DMS53 (cell line): Measurements from ENCODE around the gene PAFAH1B2.
"Not testable (repeated sequence)": the region's sequence is repeated elsewhere in the genome, so short reads cannot be mapped to it uniquely, and the experiment has no call there.

ENCODE experiments used
- DNase-seq: peaks from one replicate; lab custom pipeline; 2025; lab: John Stamatoyannopoulos, UW

Gene PAFAH1B2

DNA sequence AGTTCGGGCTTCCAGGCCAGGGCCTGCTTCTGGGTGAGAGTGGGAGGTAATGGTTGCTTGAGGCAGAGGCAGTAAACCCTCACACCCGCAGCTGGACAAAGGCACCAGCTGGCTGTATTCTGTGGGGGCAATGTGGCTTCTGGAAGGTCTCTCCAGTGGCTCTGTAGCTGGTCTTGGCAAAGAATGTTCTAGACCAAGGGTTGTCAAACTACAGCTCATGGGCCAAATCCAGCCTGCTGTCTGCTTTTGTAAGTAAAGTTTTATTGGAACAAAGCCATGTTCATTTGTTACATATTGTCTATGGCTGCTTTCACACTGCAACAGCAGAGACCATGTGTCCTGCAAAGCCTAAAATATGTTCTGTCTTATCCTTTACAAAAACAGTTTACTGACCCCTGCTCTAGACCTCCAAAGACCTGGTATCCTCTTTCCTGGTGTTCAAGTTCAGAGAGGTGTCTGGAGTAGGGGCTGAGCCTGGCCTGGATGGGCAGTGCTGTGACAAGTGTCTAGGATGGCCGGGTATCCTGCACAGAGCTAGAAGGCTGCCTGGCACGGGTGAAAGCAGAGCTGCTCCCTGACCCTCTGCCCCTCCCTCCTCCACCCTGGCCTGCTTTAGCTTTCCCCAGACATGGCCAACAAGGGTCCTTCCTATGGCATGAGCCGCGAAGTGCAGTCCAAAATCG lies 58.4 kb downstream of the PAFAH1B2 start:
- no peak for DNase-seq

DNA sequence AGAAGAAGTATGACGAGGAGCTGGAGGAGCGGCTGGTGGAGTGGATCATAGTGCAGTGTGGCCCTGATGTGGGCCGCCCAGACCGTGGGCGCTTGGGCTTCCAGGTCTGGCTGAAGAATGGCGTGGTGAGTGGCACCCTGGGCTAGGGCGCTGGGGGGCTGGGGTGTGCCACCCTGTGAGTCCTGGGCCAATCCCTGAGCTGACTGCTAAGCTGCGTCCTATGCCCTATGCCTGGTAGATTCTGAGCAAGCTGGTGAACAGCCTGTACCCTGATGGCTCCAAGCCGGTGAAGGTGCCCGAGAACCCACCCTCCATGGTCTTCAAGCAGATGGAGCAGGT lies 59.0 kb downstream of the PAFAH1B2 start:
- no peak for DNase-seq

DNA sequence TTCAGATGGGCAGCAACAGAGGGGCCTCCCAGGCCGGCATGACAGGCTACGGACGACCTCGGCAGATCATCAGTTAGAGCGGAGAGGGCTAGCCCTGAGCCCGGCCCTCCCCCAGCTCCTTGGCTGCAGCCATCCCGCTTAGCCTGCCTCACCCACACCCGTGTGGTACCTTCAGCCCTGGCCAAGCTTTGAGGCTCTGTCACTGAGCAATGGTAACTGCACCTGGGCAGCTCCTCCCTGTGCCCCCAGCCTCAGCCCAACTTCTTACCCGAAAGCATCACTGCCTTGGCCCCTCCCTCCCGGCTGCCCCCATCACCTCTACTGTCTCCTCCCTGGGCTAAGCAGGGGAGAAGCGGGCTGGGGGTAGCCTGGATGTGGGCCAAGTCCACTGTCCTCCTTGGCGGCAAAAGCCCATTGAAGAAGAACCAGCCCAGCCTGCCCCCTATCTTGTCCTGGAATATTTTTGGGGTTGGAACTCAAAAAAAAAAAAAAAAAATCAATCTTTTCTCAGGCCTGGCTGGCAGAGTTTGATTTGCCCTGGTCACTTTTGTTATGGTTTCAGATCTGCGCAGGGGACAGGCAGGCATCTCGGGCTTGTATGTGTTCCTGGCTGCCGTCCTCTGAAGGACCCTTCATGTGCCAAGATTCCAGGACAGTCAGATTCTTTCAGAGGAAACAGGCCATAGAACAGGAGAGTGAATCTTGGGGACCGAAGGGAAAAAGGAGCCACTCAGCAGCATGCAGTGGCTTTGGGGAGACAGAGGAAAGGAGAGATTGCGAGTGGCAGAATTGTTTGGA lies 60.4 kb downstream of the PAFAH1B2 start:
- DNase-seq = no peak

DNA sequence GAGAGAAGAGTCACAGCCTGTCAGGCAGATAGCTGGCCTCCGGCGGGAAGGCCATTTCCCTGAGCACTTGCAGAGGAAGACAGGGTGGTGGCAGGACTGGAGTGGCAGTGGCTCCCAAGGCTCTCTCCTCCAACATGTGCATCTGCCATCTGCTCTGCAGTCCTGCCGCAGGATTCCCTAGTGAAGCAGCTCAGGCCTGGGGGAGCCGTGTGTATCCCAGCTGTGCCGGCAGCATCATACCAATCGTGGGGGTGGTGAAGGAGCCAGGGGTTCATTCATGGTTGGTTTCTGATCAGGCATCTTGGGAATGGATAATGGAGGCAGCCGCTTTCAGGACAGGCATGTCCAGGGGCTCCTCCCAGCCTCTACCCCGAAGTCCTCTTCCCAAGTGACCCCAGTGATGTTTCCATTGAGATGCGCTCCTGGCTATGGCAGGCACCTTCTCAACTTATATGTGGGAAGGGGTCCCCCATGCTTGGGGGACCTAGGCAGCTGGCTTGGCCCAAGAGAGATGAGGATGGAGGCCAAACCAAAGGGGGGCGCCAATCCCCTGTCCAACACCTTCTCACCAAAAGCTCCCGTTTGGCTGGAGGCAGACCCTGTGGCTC lies 61.2 kb downstream of the PAFAH1B2 start:
- no peak for DNase-seq

DNA sequence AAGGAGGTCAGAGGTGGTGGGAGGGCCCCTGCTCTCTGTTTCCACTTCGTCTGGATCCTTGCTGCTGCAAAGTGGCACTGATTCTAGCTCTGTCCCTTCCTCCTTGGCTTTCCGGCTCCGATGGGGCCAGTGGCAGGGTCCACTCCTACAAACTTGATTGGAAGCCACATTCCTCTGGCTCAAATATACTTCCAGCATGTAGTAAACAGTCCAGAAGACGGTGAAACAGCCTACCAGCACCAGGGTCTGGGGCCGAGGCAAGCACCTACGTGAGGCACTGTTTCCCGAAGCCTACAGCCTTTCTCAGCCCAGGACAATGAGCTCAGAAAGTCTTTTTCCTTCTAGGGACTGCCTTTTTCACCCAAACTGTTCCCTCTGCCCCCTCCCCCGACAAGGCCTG lies 62.0 kb downstream of the PAFAH1B2 start:
- not testable (repeated sequence) for DNase-seq

DNA sequence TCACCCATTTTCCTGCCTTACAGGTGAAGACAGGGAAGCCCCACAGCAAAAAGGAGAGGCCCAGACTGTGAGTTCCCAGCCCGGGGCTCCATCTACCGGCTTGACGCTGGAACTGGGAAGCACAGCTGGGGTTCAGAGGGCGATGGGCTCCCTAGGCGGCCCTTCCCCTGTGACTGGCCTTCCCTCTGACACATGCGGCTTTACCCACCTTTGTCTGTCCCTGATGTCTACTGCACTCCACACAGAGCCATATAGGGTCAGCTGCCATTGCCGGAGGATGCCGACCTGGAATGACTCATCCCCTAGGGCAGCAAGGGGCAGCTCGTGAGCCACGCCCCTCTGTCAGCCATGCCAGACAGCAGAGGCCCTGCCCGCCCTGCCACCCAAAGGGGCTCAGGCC lies 62.8 kb downstream of the PAFAH1B2 start:
- DNase-seq = not testable (repeated sequence)

DNA sequence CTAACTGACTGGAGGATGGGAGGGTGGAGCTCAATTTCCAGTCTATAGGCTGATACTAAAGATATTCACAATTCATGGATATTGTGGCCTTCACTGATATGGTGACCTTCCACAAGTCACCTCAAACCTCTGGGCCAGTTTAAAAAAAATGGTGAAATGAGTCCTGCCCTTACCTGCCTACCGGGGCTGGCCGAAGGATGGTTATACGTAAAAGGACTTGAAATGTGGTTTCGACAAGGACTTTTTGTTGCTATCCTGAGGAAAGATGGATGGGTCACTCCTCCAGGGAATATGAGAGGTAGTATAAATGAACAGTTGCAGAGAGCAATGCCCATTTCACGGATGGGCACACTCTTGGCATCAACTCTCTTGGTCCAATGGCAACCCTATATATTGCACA lies 63.4 kb downstream of the PAFAH1B2 start:
- DNase-seq = not testable (repeated sequence)

DNA sequence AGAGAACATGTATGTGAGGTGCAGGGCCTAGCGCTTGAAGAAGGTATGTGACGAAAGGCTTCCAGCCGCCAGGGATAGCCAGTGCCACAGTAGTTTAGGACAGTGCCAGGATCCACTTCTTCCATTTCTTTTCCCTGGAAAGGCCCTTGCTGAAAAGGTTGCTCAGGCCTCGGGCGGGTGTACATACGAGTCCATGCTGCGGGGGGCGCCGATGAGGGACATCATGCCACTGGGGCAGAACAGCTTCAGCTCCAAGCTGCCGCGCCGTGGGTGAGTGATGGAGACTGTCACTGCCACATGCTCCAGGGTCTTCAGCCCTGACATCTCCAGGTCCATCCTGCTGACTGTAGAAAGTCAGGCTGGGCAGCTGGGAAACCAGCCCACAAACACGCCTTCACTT lies 64.6 kb downstream of the PAFAH1B2 start:
- not testable (repeated sequence) for DNase-seq

DNA sequence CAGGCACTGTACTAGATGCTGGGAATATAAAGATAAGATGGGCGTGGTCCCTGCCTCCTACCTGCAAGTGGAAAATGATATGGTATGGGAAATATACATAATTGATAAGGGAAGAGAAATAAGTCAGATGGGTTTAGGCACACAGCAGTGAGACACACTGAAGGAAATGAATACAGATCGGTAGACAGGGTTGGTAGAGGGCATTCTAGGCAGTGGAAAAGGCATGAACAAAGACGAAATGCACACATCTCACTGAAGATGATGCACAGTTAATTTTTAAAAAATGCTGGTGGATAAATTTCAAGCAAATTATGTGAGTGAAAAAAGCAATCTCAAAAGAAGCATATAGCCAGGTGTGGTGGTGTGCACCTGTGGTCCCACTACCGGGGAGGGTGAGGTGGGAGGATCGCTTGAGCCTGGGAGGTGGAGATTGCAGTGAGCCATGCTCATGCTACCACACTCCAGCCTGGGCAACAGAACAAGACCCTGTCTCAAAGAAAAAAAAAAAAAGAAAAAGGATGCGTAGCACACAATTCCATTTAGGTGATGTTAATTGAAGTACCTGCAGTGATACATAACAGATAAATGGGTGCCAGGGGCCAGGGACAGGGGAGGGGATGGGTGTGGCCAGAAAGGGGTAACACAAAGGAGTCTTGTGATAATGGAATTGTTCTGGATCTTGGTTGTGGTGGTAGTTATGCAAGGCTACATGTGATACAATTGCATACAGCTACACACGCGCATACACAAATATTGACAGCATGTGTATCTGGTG lies 65.5 kb downstream of the PAFAH1B2 start:
- not testable (repeated sequence) for DNase-seq

DNA sequence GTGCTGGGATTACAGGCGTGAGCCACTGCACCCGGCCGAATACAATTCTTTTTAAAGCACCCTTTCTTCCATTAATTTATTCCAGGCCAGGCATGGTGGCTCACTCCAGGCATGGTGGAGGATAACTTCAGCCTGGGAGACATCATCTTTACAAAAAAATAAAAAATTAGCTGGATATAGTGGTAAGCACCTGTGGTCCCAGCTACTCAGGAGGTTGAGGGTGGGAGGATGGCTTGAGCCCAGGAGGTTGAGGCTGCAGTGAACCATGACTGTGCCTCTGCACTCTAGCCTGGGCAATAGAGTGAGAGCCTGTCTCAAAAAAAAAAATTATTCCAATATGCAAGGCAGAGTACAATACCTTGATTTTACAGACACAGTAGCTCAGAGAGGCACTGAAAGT lies 66.5 kb downstream of the PAFAH1B2 start:
- DNase-seq = no peak

DNA sequence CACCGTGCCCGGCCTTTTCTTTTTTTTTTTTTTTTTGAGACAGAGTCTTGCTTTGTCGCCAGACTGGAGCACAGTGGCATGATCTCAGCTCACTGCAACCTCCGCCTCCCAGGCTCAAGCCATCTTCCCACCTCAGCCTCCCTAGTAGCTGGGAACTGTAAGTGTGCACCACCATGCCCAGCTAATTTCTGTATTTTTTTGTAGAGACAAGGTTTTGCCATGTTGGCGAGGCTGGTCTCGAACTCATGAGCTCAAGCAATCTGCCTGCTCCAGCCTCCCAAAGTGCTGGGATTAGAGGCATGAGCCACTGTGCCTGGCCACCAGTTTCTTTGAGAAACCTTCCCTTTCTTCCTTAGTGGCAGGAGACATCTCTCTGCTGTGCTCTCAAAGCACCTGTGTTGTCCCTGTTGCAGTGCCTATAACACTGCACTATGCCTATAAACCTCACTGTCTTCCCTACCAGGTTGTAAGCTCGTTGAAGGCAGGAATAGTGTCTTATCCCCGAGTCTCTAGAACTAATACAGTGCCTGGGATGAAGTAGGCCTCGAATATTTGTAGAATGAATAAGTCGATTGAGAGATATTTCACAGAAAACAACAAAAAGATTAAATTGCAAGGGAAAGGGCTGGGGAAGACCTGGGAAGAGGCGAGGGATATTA lies 68.7 kb downstream of the PAFAH1B2 start:
- no peak for DNase-seq

DNA sequence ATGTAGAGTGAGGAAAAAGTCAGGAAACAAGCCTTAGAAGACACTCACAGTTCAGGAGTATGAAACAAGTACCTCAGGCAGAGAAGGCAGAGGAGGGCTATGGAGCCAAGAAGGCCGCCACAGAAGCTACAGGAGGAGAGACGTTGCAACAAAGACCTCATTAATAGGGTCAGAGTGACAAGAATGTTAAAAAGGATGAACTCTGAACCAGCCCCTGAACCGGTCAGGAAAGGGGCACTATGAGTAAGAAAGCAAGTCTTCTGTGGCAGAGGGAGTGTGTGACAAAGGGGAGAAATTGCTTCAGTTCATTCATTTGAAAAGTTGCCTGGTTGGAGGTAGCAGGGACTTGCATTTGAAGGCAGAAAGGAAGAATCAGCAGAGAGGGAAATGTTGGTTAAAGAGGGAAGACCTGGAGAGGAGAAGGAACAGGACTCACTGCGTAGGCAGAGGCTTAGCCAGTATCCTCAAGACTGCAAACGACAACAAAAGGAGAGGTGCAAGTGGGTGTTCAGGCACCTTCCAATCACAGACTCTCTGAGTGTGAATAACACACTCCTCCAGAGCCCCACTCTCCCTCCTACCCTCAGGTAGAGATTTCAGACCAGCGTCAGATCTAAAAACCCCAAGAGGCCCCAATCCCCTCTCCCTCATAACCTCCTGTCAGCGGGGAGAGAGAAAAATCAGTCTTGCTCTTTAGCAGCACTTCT lies 70.5 kb downstream of the PAFAH1B2 start:
- no peak for DNase-seq

DNA sequence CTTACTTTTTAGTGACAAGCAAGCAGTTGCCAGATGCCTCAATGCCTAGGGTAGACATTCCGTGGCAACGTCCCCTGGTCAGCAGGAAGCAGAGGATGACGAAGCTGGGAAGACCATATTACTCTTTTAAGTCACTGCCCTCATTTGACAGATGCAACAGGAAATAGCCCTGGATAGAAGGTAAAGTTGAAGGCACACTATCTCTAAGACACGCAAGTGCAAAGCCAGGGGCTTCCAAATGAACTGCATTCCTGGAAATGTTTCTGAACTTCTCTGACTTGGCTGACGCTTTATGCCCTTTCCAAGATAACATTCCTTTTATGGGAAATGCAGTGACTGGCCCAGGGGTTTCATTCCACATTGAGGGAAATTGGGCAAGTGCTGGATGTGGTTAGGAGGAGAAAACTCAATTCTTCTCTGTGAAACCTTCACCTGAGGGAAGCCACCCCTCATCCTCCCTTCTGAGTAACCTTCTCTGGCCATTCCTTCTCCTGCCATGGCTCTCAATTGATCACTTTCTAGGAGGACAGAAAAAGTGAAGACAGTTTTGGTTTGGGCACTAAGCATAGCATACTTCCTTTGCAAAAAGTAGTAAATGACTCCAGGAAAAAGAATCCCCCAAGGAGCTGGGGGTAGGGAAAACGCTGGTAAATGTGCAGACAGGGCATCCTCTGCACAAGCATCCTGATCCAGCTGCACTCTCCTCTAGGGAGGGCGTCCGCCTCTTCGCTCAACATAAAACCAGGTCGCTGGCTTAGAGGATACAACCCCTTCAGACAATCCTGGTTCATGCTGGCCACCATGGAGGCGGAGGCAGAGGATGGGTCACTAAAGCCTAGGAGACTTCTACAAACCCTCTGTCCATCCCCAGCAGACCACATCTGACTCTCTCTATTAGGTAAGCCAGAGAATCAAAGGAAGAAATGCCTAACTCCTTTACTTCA lies 73.3 kb downstream of the PAFAH1B2 start:
- no peak for DNase-seq

DNA sequence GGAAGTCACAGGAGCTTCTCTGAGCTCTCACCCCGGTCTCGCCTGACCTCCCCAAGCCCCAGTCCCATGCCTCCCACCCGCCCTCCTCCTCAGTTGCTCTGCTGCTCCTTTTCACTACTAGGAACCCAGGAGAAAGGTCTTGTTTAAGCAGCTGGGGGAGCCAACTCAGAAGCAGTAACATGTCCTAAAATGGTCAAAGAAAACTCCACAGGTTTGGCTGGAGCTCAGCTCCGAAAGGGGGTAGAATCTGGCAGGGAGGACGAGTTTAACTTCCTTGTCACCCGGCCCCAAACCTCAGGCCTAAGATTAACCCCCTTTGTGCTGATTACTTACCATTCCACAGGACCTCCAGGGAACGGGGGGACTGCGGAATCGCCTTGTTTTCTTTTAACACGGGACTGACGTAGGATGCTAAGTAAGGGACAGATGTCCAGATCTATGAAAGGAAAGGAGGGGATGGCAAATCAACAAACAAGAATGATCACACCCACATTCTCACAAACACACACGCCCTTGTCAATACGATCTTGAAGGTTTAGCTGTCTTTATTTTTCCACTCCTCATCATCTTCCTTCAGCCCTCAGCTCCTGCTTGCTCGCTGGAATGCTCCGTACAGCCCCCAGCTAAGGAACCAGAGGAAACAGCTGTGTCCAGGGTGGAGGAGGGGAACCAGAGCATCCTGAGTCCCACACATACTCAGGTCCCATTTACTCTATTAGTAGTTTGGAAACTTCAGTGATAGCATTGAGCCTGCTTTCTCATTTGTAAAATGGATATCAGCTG lies 74.2 kb downstream of the PAFAH1B2 start:
- DNase-seq = no peak

DNA sequence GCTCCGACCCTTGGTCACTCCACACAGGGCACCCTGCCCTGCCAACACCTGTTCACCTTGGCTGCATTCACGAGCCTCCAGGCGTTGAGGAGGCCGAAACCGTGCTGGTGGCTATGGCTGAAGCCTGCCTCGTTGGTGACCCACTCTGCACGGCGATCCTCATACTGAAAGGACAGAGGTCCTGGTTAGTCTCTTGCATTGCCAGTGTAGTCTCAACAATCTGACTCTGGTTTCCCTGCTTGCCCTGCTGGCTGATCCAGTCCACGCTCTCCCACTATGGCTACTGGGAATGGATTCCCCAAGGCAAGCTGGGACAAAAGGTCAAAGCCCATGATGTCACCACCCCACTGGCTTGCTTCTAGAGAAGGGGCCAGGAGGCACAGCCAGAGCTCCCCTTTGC lies 74.9 kb downstream of the PAFAH1B2 start:
- DNase-seq = no peak

DNA sequence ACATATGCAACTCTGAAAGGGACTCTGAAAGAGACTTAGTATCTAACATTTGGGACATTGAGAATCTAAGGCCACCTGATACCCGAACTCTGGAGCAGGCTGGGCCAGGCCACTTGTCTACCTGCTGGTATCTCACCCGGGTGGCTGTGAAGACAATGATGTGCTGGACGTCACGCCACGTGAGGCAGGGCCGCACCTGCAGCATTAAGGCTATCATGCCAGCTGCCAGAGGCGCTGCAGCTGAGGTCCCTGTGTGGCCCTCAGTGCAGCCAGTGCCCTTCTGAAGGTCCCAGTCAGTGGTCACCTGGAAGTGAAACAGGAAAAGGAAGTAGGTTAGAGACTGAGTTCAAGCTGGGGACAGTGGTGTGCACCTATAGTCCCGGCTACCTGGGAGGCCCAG lies 75.4 kb downstream of the PAFAH1B2 start:
- no peak for DNase-seq

DNA sequence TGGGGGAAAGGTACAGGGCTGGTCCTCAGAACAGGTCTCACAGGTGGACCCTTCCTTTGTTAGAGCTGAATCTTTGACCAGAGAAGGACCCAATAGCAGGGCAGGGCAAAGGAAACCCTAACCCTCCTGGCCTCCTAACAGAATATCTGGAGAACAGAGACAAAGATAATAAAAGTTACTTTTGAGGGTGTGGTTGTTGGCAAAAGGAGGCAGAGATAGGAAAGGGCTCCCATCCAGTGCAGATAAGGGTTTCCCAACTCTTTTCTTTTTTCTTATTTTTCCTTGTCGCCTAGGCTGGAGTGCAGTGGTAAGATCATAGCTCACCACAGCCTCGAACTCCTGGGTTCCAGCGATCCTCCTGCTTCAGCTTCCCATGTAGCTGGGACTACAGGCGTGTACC lies 75.9 kb downstream of the PAFAH1B2 start:
- DNase-seq = no peak

DNA sequence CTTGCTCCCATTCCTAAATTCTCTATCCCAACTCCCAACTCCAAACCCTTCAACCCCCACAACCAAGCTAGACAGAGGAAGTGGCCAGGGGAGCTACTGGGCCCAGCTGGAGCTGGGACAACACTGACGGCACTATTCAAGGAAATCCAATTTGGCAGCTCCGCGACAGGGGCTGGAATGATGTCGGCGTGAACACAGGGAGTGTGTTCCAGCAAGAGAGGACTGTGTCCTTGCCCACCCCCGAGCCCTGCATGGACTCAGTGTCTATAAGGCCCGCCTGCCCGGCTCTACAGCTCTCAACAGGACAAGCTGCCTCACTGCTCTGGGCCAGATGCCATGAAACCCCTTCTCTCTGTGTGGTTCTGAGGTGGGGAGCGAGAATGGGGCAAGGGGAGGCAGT lies 76.5 kb downstream of the PAFAH1B2 start:
- no peak for DNase-seq

DNA sequence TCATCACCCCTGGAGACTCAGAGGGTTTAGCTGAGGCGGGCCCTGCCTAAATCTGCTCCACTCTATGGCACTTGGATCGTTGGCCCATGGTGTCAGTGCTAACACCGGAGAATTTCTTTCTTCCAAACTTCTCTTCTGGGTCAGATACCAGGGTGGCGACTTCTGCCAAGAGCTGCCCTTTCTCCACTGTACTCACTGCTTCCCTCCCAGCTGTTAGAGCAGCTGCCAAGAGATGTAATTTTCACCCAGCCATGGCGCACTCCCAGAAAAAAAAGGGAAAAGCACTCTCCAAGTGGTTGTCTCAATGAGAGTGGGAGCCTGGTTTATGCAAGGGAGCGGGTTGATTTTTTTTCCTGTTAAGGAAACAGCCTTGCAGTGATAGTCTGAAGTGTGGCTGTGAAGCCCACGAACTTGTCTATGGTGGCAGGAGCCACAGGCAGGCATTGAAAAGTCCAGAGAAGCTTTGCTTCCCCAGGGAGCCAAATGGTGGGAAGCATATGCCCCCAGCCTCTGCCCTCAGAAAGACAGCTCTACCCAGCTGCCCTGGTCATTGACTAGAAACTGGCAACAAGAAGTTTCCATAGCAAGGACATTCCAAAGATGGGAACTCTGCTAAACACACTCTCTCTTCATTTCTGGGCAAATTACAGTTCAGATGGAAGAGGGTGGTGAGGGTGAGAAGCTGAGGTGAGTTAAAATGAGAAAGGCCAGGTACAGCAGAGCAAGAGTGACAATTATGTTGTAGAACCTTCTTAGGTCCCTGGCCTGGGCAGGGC lies 77.1 kb downstream of the PAFAH1B2 start:
- DNase-seq = no peak
